GM12878 (cell line): Measurements from ENCODE around the gene MYL11. TPM values are rescaled to one million over a fixed set of nuclear protein-coding genes. Genes with fewer than 3 reads are reported as not detected.

Experiments used
- EED ChIP-seq: sonication (generic); IDR thresholded peaks from 2 replicates; pipeline ENCODE4 v1.6.1; 2016; ENCODE audit warnings: antibody characterized with exemption, low read depth
- FOXK2 ChIP-seq: fragments of 450-650 bp; IDR thresholded peaks from 2 replicates; pipeline ENCODE4 v1.6.1; 2017; ENCODE audit warnings: mild to moderate bottlenecking, moderate library complexity
- MYB ChIP-seq: fragments of 150-350 bp; IDR thresholded peaks from 2 replicates; pipeline ENCODE4 v1.6.1; 2014; ENCODE audit warnings: mild to moderate bottlenecking, low read depth, low read length, borderline replicate concordance
- NKRF ChIP-seq: fragments of 450-650 bp; conservative IDR thresholded peaks from 2 replicates; pipeline ENCODE4 v1.6.1; 2017; ENCODE audit warnings: mild to moderate bottlenecking, moderate library complexity
- NR2C2 ChIP-seq: IDR thresholded peaks from 2 replicates; pipeline ENCODE4 v1.6.1; 2011; ENCODE audit warnings: borderline replicate concordance, low read depth; ENCODE audit not compliant: control insufficient read depth, insufficient read length
- PRDM15 ChIP-seq: fragments of 450-650 bp; formaldehyde crosslinking; IDR thresholded peaks from 2 replicates; pipeline ENCODE4 v1.4.0; 2020; ENCODE audit warnings: mild to moderate bottlenecking, moderate library complexity
- SP1 ChIP-seq: IDR thresholded peaks from one replicate; pipeline ENCODE4 v1.6.1; 2011; ENCODE audit warnings: low read depth, low read length
- SREBF2 ChIP-seq: IDR thresholded peaks from 2 replicates; pipeline ENCODE4 v1.6.1; 2012; ENCODE audit warnings: mild to moderate bottlenecking, low read length
- polyA plus RNA-seq, 11 experiments: library from polyadenylated mRNA; depleted of rRNA in 4 of 11; unstranded in 6 of 11; stranded (reverse) in 5 of 11; fragments of >200 nt; fragmentation: Nextera tagmentation in 4 of 11; fragmentation: Illumina TruSeq in 1 of 11; extraction: Ambion mirVana in 4 of 11; extraction: Trizol in 1 of 11; gene quantifications; 1 replicate in 1 of 11; 2 replicates in 10 of 11; pipeline versions ENCODE4 v1.2.1 to v1.2.3, GENCODE V29; 2011 to 2016; ENCODE audit warnings: inconsistent platforms in 2 of 11, missing spikeins in 2 of 11, low read depth in 1 of 11
- total RNA-seq, 4 experiments: library from RNA; depleted of rRNA in 3 of 4; stranded (reverse); fragments of >200 nt in 3 of 4; fragmentation: Illumina TruSeq in 1 of 4; extraction: Trizol in 1 of 4; gene quantifications; 2 replicates each; pipeline versions ENCODE4 v1.2.1 to v1.2.3, GENCODE V29; 2013 to 2021
- TF ChIP-seq, protein P1 (sequence below): IDR thresholded peaks from 2 replicates; pipeline ENCODE4 v1.6.1; 2011; ENCODE audit warnings: mild to moderate bottlenecking, low read depth, low read length, moderate library complexity; ENCODE audit not compliant: insufficient replicate concordance
- TF ChIP-seq, protein P2 (sequence below): IDR thresholded peaks from 2 replicates; pipeline ENCODE4 v1.6.1; 2012; ENCODE audit warnings: low read depth, low read length, improper control_type of control experiment
- TF ChIP-seq, protein P3 (sequence below): fragments of 450-650 bp; IDR thresholded peaks from 2 replicates; pipeline ENCODE4 v1.6.1; 2016; ENCODE audit warnings: mild to moderate bottlenecking, moderate library complexity, borderline replicate concordance
- TF ChIP-seq, protein P4 (sequence below): fragments of 450-650 bp; IDR thresholded peaks from 2 replicates; pipeline ENCODE4 v1.6.1; 2017; ENCODE audit warnings: mild to moderate bottlenecking, low read depth, inconsistent platforms; ENCODE audit not compliant: poor library complexity, severe bottlenecking

The MYL11 gene
- total and polyA plus RNA-seq, 10 of the 15 experiments (the other 5 are each of a cell fraction or from before 2014, with no cell fraction given): 0.19 to 1.2 (median 0.61) TPM; not detected in 5

- TF ChIP-seq SREBF2 (no peak), EED (no peak), NKRF (peak; percentile 68), FOXK2 (no peak), SP1 (no peak), NR2C2 (no peak), MYB (no peak), PRDM15 (CRISPR knock-in tag) (no peak)
- TF ChIP-seq, protein P1, sequence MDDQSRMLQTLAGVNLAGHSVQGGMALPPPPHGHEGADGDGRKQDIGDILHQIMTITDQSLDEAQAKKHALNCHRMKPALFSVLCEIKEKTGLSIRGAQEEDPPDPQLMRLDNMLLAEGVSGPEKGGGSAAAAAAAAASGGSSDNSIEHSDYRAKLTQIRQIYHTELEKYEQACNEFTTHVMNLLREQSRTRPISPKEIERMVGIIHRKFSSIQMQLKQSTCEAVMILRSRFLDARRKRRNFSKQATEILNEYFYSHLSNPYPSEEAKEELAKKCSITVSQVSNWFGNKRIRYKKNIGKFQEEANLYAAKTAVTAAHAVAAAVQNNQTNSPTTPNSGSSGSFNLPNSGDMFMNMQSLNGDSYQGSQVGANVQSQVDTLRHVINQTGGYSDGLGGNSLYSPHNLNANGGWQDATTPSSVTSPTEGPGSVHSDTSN: no peak
- TF ChIP-seq, protein P2, sequence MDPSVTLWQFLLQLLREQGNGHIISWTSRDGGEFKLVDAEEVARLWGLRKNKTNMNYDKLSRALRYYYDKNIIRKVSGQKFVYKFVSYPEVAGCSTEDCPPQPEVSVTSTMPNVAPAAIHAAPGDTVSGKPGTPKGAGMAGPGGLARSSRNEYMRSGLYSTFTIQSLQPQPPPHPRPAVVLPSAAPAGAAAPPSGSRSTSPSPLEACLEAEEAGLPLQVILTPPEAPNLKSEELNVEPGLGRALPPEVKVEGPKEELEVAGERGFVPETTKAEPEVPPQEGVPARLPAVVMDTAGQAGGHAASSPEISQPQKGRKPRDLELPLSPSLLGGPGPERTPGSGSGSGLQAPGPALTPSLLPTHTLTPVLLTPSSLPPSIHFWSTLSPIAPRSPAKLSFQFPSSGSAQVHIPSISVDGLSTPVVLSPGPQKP: no peak
- TF ChIP-seq, protein P3, sequence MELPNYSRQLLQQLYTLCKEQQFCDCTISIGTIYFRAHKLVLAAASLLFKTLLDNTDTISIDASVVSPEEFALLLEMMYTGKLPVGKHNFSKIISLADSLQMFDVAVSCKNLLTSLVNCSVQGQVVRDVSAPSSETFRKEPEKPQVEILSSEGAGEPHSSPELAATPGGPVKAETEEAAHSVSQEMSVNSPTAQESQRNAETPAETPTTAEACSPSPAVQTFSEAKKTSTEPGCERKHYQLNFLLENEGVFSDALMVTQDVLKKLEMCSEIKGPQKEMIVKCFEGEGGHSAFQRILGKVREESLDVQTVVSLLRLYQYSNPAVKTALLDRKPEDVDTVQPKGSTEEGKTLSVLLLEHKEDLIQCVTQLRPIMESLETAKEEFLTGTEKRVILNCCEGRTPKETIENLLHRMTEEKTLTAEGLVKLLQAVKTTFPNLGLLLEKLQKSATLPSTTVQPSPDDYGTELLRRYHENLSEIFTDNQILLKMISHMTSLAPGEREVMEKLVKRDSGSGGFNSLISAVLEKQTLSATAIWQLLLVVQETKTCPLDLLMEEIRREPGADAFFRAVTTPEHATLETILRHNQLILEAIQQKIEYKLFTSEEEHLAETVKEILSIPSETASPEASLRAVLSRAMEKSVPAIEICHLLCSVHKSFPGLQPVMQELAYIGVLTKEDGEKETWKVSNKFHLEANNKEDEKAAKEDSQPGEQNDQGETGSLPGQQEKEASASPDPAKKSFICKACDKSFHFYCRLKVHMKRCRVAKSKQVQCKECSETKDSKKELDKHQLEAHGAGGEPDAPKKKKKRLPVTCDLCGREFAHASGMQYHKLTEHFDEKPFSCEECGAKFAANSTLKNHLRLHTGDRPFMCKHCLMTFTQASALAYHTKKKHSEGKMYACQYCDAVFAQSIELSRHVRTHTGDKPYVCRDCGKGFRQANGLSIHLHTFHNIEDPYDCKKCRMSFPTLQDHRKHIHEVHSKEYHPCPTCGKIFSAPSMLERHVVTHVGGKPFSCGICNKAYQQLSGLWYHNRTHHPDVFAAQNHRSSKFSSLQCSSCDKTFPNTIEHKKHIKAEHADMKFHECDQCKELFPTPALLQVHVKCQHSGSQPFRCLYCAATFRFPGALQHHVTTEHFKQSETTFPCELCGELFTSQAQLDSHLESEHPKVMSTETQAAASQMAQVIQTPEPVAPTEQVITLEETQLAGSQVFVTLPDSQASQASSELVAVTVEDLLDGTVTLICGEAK: peak; percentile 73
- TF ChIP-seq, protein P4, sequence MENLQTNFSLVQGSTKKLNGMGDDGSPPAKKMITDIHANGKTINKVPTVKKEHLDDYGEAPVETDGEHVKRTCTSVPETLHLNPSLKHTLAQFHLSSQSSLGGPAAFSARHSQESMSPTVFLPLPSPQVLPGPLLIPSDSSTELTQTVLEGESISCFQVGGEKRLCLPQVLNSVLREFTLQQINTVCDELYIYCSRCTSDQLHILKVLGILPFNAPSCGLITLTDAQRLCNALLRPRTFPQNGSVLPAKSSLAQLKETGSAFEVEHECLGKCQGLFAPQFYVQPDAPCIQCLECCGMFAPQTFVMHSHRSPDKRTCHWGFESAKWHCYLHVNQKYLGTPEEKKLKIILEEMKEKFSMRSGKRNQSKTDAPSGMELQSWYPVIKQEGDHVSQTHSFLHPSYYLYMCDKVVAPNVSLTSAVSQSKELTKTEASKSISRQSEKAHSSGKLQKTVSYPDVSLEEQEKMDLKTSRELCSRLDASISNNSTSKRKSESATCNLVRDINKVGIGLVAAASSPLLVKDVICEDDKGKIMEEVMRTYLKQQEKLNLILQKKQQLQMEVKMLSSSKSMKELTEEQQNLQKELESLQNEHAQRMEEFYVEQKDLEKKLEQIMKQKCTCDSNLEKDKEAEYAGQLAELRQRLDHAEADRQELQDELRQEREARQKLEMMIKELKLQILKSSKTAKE: no peak
These were observed 3.2 kb downstream of the MYL11 start (continued) for GRCh38 chr16:30377812-30378235.
